ENCODE results near the gene ADPRS. TPM values are rescaled to one million over a fixed set of nuclear protein-coding genes. Genes with fewer than 3 reads are reported as not detected.

The ADPRS gene
- total RNA-seq, 2 donors from 2014 or later: 30.4 to 33.0 TPM

GRCh38 chr1:36108314-36108713 is 19.6 kb downstream of the ADPRS start:
- Histone ChIP-seq H3K27me3 (no peaks in the 10 kb centered on the region), H3K9me3 (no peaks in the 10 kb centered on the region), H3K36me3 (no peaks in the 10 kb centered on the region), H3K27ac (no peak overlapping the region), H3K4me3 (no peak overlapping the region), H3K4me1 (no peaks in the 10 kb centered on the region), H3K9ac (ENCODE audit: low read depth in 2 of 2, low read length in 2 of 2) (no peak overlapping the region)
- intact Hi-C loops (cut with DNase I): no loop called here
- TF ChIP-seq, protein P1, sequence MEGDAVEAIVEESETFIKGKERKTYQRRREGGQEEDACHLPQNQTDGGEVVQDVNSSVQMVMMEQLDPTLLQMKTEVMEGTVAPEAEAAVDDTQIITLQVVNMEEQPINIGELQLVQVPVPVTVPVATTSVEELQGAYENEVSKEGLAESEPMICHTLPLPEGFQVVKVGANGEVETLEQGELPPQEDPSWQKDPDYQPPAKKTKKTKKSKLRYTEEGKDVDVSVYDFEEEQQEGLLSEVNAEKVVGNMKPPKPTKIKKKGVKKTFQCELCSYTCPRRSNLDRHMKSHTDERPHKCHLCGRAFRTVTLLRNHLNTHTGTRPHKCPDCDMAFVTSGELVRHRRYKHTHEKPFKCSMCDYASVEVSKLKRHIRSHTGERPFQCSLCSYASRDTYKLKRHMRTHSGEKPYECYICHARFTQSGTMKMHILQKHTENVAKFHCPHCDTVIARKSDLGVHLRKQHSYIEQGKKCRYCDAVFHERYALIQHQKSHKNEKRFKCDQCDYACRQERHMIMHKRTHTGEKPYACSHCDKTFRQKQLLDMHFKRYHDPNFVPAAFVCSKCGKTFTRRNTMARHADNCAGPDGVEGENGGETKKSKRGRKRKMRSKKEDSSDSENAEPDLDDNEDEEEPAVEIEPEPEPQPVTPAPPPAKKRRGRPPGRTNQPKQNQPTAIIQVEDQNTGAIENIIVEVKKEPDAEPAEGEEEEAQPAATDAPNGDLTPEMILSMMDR (IDR thresholded peaks at IDR 0.05): no peak
- peak; percentile 23 for DNase-seq

- Histone ChIP-seq H3K4me3 (no peak overlapping the region), H3K27ac (no peak overlapping the region), H3K9me3 (no peaks in the 10 kb centered on the region), H3K4me1 (no peaks in the 10 kb centered on the region), H3K9ac (ENCODE audit: low read depth in 2 of 2, low read length in 2 of 2) (no peak overlapping the region), H3K36me3 (no peaks in the 10 kb centered on the region), H3K27me3 (no peaks in the 10 kb centered on the region)
- DNase-seq: no peak
- intact Hi-C loops (cut with DNase I): no loop called here
- TF ChIP-seq, protein P1 (IDR thresholded peaks at IDR 0.05): no peak
These were observed 20.5 kb downstream of the ADPRS start for GRCh38 chr1:36109041-36109679.

DNA sequence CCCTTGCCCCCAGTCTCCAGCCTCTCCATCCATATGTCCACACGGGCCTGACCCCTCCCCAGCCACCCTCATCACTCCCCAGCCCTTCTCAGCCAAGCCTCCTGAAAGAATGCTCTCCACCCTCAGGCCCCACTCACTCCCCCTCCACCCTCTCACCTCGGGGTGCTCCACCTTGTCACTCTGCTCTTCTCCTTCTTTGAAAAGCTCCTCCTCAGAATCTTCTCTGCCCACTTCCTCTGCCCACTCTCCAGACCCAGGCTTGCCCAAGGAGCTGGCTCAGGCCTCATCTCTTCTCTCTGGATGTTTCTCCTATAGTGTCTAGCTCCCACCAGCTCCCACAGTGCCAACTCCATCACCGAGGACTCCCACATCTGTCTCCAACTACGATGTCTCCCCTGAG is 22.5 kb downstream of the ADPRS start:
- intact Hi-C loops (cut with DNase I): no loop called here
- Histone ChIP-seq H3K9ac (ENCODE audit: low read depth in 2 of 2, low read length in 2 of 2) (no peak overlapping the region), H3K9me3 (no peaks in the 10 kb centered on the region), H3K4me3 (no peak overlapping the region), H3K27me3 (no peaks in the 10 kb centered on the region), H3K36me3 (no peaks in the 10 kb centered on the region), H3K4me1 (no peaks in the 10 kb centered on the region), H3K27ac (no peak overlapping the region)
- DNase-seq: no peak
- TF ChIP-seq, protein P1 (IDR thresholded peaks at IDR 0.05): no peak

DNA sequence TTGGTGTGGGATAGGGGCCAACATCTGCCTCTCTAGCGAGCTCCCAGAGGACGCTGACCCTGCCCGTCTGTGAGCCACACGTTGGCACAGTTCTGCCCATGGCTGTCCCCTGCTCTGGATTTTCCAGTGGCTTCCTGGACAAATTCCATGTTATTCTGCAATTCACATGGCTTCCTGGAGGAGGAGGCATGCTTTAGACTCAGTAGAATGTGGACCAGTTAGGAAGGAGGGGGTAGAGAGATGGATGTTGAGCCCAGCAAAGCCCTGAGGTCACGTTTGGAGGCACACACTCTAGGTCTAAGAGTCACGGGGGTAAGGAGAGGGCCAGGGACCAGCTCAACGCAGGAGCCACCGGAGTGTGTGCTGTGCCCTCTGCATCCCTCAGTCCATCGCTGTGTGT is 24.1 kb downstream of the ADPRS start:
- Histone ChIP-seq H3K9ac (ENCODE audit: low read depth in 2 of 2, low read length in 2 of 2) (no peak overlapping the region), H3K36me3 (no peaks in the 10 kb centered on the region), H3K9me3 (no peaks in the 10 kb centered on the region), H3K4me1 (no peaks in the 10 kb centered on the region), H3K27ac (no peak overlapping the region), H3K27me3 (no peaks in the 10 kb centered on the region), H3K4me3 (no peak overlapping the region)
- intact Hi-C loops (cut with DNase I): no loop called here
- TF ChIP-seq, protein P1 (IDR thresholded peaks at IDR 0.05): no peak
- DNase-seq: no peak

- no peak for DNase-seq
- Histone ChIP-seq H3K4me3 (no peak overlapping the region), H3K27me3 (no peaks in the 10 kb centered on the region), H3K27ac (no peak overlapping the region), H3K36me3 (no peaks in the 10 kb centered on the region), H3K9ac (ENCODE audit: low read depth in 2 of 2, low read length in 2 of 2) (no peak overlapping the region), H3K9me3 (no peaks in the 10 kb centered on the region), H3K4me1 (no peaks in the 10 kb centered on the region)
- intact Hi-C loops (cut with DNase I): no loop called here
- TF ChIP-seq, protein P1 (IDR thresholded peaks at IDR 0.05): no peak
These were observed 25.7 kb downstream of the ADPRS start for GRCh38 chr1:36114371-36114770.

Data from colonic mucosa (tissue), 4 donors.